ENCODE data around the gene ENTPD1. TPM values are rescaled to one million over a fixed set of nuclear protein-coding genes. Genes with fewer than 3 reads are reported as not detected.

ENTPD1 gene
- total and polyA plus RNA-seq, 10 of the 15 experiments (the other 5 are each of a cell fraction or from before 2014, with no cell fraction given): 110 to 413 (median 161) TPM

GRCh38 chr10:95809370-95810197 is 53.6 kb downstream of the ENTPD1 start:
- SMC1A ChIA-PET (ENCODE audit: uncharacterized antibody, unreplicated experiment): no interaction called here
- CTCF ChIA-PET: no interaction called here
- peaks cover 14 to 26% of the 10 kb centered on the region in 2 experiments for H3K36me3 ChIP-seq (ENCODE audit: control insufficient read depth in 2 of 2, insufficient read depth in 2 of 2, low read length in 1 of 2)
- DNase-seq (ENCODE audit: low read depth, low spot score) (no peak), ATAC-seq (no peak), FAIRE-seq (no peak)
- POLR2A ChIA-PET: no interaction called here
- H3K27ac ChIP-seq (ENCODE audit: control insufficient read depth, insufficient read depth): no peak overlapping the region
- peaks cover 29% of the 10 kb centered on the region for H3K4me1 ChIP-seq (ENCODE audit: control insufficient read depth, insufficient read depth, low read length)
- peaks cover 71% of the 10 kb centered on the region for H3K79me2 ChIP-seq (ENCODE audit: control insufficient read depth, insufficient read depth, low read length)
- TF ChIP-seq NFYA (IDR thresholded peaks at IDR 0.05; ENCODE audit: borderline replicate concordance, low read depth, low read length) (no peak), CREM (IDR thresholded peaks at IDR 0.05; ENCODE audit: low read depth) (no peak), RAD21 (IDR thresholded peaks at IDR 0.05; ENCODE audit: insufficient read depth, low read depth, low read length) (no peak), ATF3 (IDR thresholded peaks at IDR 0.05; ENCODE audit: borderline replicate concordance, extremely low read depth, low read depth, low read length) (no peak), BHLHE40 (IDR thresholded peaks at IDR 0.05; ENCODE audit: borderline replicate concordance in 1 of 2, low read depth in 2 of 2, low read length in 1 of 2) (no peak), MLLT1 (IDR thresholded peaks at IDR 0.05) (no peak)
- no peak overlapping the region for H3K4me2 ChIP-seq (ENCODE audit: control insufficient read depth, insufficient read depth)
- intact Hi-C loops (cut with micrococcal nuclease; ENCODE audit: unreplicated experiment) (no loop called here), in situ Hi-C loops (cut with MboI) (no loop called here)
- peaks cover 6% of the 10 kb centered on the region; the same call in 2 of the 3 replicates for H3K9me3 ChIP-seq (replicated peaks; ENCODE audit: control insufficient read depth, insufficient read depth, low read length)
- H3K9ac ChIP-seq (ENCODE audit: control insufficient read depth, insufficient read depth, low read length): no peak overlapping the region
- H2AFZ ChIP-seq (ENCODE audit: control insufficient read depth, low read depth, low read length): no peak overlapping the region
- BruUV-seq (replicated peaks): no TSS peak
- H3K4me3 ChIP-seq: no peak overlapping the region
- 96% methylated on average over 40 of the region's 64 CpGs for WGBS (ENCODE audit: insufficient coverage, insufficient replicate concordance, low lambda C conversion rate, missing lambda C conversion rate)
- H4K20me1 ChIP-seq (ENCODE audit: control insufficient read depth, insufficient read depth): no peaks in the 10 kb centered on the region
- H3K27me3 ChIP-seq (replicated peaks in 1 of 2; ENCODE audit: control insufficient read depth in 2 of 2, insufficient read depth in 2 of 2, low read length in 1 of 2): no peaks in the 10 kb centered on the region
- RAD21 ChIA-PET (ENCODE audit: unreplicated experiment): no interaction called here
